Muscle of leg (tissue), 11 donors: ENCODE data around the gene CEND1. TPM values are rescaled to one million over a fixed set of nuclear protein-coding genes. Genes with fewer than 3 reads are reported as not detected.

ENCODE experiments used
- DNase-seq: peaks from one replicate; pipeline ENCODE4 v3.0.0; 2013
- H3K27ac ChIP-seq: one replicate; pipeline ENCODE4 v1.5.1; 2013; ENCODE audit warnings: mild to moderate bottlenecking, low read length, control low read depth
- H3K27me3 ChIP-seq: one replicate; pipeline ENCODE4 v1.6.1; 2013; ENCODE audit warnings: low read length; ENCODE audit not compliant: control insufficient read depth, insufficient read depth
- H3K36me3 ChIP-seq: one replicate; pipeline ENCODE4 v1.6.1; 2013; ENCODE audit warnings: low read length; ENCODE audit not compliant: control insufficient read depth, insufficient read depth
- H3K4me1 ChIP-seq: one replicate; pipeline ENCODE4 v1.6.1; 2013; ENCODE audit warnings: low read length; ENCODE audit not compliant: control insufficient read depth, insufficient read depth
- H3K4me3 ChIP-seq: one replicate; pipeline ENCODE4 v1.5.1; 2013; ENCODE audit warnings: low read length, control low read depth
- H3K9me3 ChIP-seq: replicated peaks from 2 replicates; pipeline ENCODE4 v1.6.1; 2013; ENCODE audit warnings: low read depth, low read length; ENCODE audit not compliant: control insufficient read depth
- WGBS: methylation state at CpG from one replicate; pipeline ENCODE4 v1.1.5; 2013; ENCODE audit warnings: missing lambda C conversion rate; ENCODE audit not compliant: insufficient coverage; 5-methylcytosine and 5-hydroxymethylcytosine counted together
- polyA plus RNA-seq, 8 donors: library from polyadenylated mRNA; unstranded; fragments of 120-200 nt; gene quantifications; one replicate each; pipeline versions ENCODE4 v1.2.1 to v1.2.3, GENCODE V29; 2013; ENCODE audit warnings: inconsistent platforms in 1 of 8, low replicate concordance in 1 of 8; ENCODE audit not compliant: insufficient read length in 8 of 8, insufficient read depth in 1 of 8
- total RNA-seq: library from RNA; stranded (reverse); fragments of 120-200 nt; gene quantifications from one replicate; pipeline ENCODE4 v1.2.4, GENCODE V29; 2013

Gene CEND1
- total and polyA plus RNA-seq, 9 donors, result 0.04 to 1.5 (median 0.56) TPM

GRCh38 chr11:833114-833791 lies 43.4 kb upstream of the CEND1 start:
- peaks cover 67% of the 10 kb centered on the region for H3K4me1 ChIP-seq
- peak; percentile 70 for DNase-seq
- peaks cover 35% of the 10 kb centered on the region for H3K27me3 ChIP-seq
- 0% methylated on average over 48 of the region's 55 CpGs for WGBS
- peak overlapping the region; percentile 74 for H3K27ac ChIP-seq
- peak overlapping the region; percentile 75 for H3K4me3 ChIP-seq
- H3K36me3 ChIP-seq, result peaks cover 34% of the 10 kb centered on the region
- no peaks in the 10 kb centered on the region for H3K9me3 ChIP-seq

- WGBS, result under 1% methylated on average over 33 of the region's 67 CpGs
- Histone ChIP-seq H3K27me3 (peaks cover 36% of the 10 kb centered on the region), H3K36me3 (peaks cover 28% of the 10 kb centered on the region), H3K9me3 (no peaks in the 10 kb centered on the region), H3K27ac (peak within 1 kb of the TSS; percentile 84), H3K4me1 (peaks cover 69% of the 10 kb centered on the region), H3K4me3 (peak within 1 kb of the TSS; percentile 75)
- DNase-seq, result peak; percentile 81
These were observed 42.7 kb upstream of the CEND1 start, which contains the start of gene CD151 for GRCh38 chr11:832529-833113. TSS of gene CD151 (plus strand) at chr11:832952. CDS start at chr11:836070, 3,118 bp downstream.

DNA sequence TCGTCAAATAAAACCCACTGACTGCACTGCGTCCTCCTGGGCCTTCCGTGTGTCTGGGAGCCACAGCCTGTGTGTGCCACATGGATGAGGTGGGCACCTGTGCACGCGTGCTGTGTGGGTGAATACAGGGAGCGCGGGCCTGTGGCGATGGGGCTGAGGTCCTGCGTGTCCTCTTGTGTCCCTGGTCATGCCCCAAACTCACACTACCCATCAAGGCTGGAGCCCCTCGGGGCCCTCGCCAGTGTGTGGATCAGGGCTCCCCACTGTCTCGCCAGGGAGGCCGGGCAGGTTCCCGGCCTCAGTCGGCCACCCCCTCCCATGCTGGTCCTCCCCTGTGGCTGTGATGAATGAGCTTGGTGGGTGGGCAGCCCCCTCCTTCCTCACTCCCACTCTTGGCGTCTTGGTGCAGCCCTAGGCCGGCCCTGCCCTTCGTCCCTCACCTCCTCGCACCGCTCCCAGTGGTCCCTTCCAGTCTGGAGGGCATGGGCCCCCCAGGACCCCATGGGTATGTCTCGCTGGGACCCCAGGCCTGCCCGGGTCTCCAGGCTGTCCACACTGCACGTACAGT lies 42.2 kb upstream of the CEND1 start:
- 60% methylated on average over 11 of the region's 23 CpGs for WGBS
- Histone ChIP-seq H3K9me3 (no peaks in the 10 kb centered on the region), H3K4me1 (peaks cover 72% of the 10 kb centered on the region), H3K27me3 (peaks cover 38% of the 10 kb centered on the region), H3K4me3 (peak overlapping the region; percentile 48), H3K36me3 (peaks cover 22% of the 10 kb centered on the region), H3K27ac (peak overlapping the region; percentile 84)
- DNase-seq, result peak; percentile 31

GRCh38 chr11:831118-831864 lies 41.4 kb upstream of the CEND1 start:
- H3K27ac ChIP-seq, result peak overlapping the region; percentile 84
- H3K27me3 ChIP-seq, result peaks cover 42% of the 10 kb centered on the region
- no peaks in the 10 kb centered on the region for H3K9me3 ChIP-seq
- H3K4me3 ChIP-seq, result no peak overlapping the region
- peaks cover 79% of the 10 kb centered on the region for H3K4me1 ChIP-seq
- DNase-seq, result peak; percentile 77
- WGBS, result 39% methylated on average over 23 of the region's 31 CpGs
- peaks cover 14% of the 10 kb centered on the region for H3K36me3 ChIP-seq

DNA sequence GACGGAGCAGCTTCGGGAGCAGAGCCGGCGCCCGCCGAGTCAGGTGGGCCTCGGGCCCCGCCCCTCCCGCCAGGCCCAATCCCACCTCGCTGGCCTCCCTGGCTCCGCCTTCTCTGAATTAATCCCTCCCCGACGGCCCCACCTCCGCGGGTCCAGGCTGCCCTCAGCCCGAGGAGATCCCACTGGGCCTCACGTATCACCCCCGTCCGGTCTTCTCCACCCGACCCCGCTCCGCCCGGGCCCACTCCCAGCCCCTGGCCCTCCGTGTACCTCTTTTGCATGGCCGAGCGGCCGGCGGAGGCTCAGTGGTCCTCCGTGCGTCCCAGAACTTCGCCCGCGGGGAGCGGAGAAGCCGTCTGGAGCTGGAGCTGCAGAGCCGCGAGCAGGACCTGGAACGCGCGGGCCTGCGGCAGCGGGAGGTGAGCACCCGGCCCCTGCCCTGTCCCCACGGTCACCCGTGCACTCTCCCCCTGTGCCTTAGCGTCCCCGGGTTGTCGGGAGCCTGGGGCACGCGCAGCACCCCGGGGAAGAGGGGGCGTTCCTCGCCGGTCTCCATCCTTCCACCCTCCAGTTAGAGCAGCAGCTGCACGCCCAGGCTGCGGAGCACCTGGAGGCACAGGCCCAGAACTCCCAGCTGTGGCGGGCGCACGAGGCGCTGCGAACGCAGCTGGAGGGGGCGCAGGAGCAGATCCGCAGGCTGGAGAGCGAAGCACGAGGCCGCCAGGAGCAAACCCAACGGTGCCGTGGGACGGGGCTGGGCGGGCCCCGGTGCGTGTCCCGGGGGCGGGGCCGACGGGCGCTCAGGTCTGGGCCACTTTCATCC lies 40.6 kb upstream of the CEND1 start:
- peak; percentile 83 for DNase-seq
- H3K36me3 ChIP-seq, result peaks cover 9% of the 10 kb centered on the region
- H3K9me3 ChIP-seq, result no peaks in the 10 kb centered on the region
- no peak overlapping the region for H3K27ac ChIP-seq
- H3K27me3 ChIP-seq, result peaks cover 49% of the 10 kb centered on the region
- peaks cover 87% of the 10 kb centered on the region for H3K4me1 ChIP-seq
- WGBS, result 2% methylated on average over 75 of the region's 78 CpGs
- peak overlapping the region; percentile 29 for H3K4me3 ChIP-seq

DNA sequence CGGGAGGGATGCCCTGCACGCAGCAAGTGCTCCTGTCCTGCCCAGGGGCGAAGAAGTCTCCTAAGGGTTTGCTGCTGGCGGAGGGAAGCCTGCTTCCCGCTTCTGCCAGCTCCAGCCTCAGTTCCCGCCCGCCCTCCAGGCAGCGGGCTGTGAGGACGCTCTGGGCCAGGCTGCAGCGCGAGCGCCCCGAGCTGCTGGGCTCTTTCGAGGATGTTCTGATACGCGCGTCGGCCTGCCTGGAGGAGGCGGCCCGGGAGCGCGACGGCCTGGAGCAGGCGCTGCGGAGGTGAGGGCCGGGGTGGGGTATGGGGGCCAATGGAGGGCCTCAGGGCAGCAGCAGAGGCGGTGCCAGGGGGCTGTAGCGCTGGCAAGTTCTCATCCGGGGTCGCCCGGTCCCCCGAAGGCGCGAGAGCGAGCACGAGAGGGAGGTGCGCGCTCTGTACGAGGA lies 40.0 kb upstream of the CEND1 start:
- no peak for DNase-seq
- Histone ChIP-seq H3K9me3 (no peaks in the 10 kb centered on the region), H3K36me3 (peaks cover 13% of the 10 kb centered on the region), H3K27ac (no peak overlapping the region), H3K27me3 (peaks cover 52% of the 10 kb centered on the region), H3K4me1 (peaks cover 89% of the 10 kb centered on the region), H3K4me3 (peak overlapping the region; percentile 29)
- 6% methylated on average over 39 of the region's 39 CpGs for WGBS

GRCh38 chr11:829176-829846 lies 39.4 kb upstream of the CEND1 start:
- Histone ChIP-seq H3K27me3 (peaks cover 52% of the 10 kb centered on the region), H3K36me3 (peaks cover 7% of the 10 kb centered on the region), H3K4me3 (peak overlapping the region; percentile 29), H3K27ac (no peak overlapping the region), H3K4me1 (peaks cover 86% of the 10 kb centered on the region), H3K9me3 (no peaks in the 10 kb centered on the region)
- 22% methylated on average over 39 of the region's 40 CpGs for WGBS
- peak; percentile 44 for DNase-seq

DNA sequence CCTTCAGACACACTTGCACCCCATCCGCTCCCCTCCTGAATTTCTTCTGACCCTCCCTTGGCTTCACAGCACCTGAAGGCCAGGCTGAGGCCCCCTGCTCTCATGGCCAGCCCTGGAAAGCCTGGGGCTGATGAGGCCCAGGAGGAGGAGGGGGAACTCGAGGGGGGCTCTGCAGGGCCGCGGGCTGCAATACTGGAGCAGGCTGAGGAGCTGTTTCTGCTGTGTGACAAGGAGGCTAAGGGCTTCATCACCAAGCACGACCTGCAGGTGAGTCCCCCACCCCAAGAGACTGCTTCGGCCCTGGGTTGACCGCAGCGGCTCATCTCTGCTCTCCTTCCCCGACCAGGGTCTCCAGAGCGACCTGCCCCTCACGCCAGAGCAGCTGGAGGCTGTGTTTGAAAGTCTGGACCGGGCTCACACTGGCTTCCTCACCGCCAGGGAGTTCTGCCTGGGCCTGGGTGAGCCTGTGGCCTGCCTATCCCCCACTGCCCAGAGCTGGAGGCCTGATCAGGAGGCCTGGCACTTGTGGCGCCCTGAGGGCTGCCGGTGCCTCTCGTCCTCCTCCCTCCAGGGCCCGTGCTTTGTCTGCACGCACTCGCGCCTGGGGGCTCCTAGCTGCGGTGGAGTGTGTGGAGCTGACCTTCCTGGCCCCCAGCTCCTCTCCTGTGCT lies 38.8 kb upstream of the CEND1 start:
- H3K27me3 ChIP-seq, result peaks cover 52% of the 10 kb centered on the region
- WGBS, result 36% methylated on average over 16 of the region's 21 CpGs
- DNase-seq, result peak; percentile 66
- H3K4me1 ChIP-seq, result peaks cover 86% of the 10 kb centered on the region
- no peaks in the 10 kb centered on the region for H3K9me3 ChIP-seq
- peak overlapping the region; percentile 59 for H3K27ac ChIP-seq
- H3K4me3 ChIP-seq, result no peak overlapping the region
- peaks cover 11% of the 10 kb centered on the region for H3K36me3 ChIP-seq

DNA sequence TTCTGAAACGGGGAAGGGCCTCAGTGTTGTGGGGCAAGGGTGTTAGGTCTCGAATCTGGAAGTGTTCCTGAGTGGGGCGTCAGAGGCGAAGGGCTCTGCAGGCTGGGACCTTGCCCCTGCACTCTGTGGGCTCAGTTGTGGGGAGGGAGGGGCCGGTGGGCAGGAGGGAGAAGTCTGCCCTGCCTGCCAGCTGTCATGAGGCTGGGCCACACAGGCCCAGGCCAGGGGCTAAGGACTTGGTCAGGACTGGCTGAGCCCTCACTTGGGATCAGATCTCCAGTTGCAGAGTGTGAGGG lies 38.0 kb upstream of the CEND1 start, which contains the start of gene CRACR2B:
CRACR2B (plus strand) TSS at position 23 of the 296 bp plus-strand sequence. CDS start 689 bp downstream, outside the sequence.
- H3K36me3 ChIP-seq, result peaks cover 13% of the 10 kb centered on the region
- peak within 1 kb of the TSS; percentile 25 for H3K4me3 ChIP-seq
- H3K27me3 ChIP-seq, result peaks cover 52% of the 10 kb centered on the region
- H3K4me1 ChIP-seq, result peaks cover 88% of the 10 kb centered on the region
- peak within 1 kb of the TSS; percentile 59 for H3K27ac ChIP-seq
- peak; percentile 39 for DNase-seq
- 37% methylated on average over 4 of the region's 5 CpGs for WGBS
- H3K9me3 ChIP-seq, result no peaks in the 10 kb centered on the region
